ENCODE data around the gene ST3GAL2. TPM values are rescaled to one million over a fixed set of nuclear protein-coding genes. Genes with fewer than 3 reads are reported as not detected.

ST3GAL2 gene
- total RNA-seq, 2 donors from 2014 or later = 9.1 to 11.2 TPM

DNA sequence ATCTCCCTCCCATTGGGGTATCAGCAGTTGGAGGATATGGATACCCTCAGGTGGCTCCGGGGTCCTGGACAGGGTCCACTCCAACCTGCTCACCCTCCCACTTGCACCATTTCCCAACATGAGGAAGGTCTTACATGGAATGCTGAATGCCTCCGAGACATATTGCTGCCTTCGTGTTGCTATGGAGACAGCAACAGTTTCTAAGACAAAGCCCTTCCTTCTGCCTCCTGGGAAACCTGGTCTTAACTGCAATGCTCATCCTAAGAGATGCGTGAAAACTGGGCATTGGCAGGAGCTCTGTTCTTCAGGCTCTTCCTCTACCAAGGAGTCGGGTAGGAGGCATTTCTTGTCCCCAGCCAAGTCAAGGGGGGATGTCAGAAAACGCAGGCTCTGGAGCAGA is 45.2 kb downstream of the ST3GAL2 start:
- intact Hi-C loops (cut with DNase I) = loop anchor here (10.0 kb wide), 1 partner anchor 261 kb away; no protein-coding TSS in a partner anchor
- WGBS, 2 donors = 87 to 90% methylated on average over 5 to 6 of the region's 6 CpGs

DNA sequence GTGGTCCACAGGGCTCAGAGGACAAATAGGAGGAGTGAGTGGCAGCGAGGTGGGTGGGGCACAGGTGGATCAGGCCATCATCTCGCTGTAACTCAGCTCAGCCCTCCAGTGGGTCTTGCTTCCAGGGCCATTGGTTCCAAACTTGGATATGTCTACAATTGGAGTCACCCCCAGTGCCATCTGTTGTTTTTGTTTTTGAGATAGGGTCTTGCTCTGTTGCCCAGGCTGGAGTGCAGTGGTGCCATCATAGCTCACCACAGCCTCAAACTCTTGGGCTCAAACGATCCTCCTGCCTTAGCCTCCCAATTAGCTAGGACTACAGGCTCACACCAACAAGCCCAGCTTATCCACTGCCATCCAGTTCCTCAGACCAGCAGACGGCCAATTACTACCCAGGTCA is 46.3 kb downstream of the ST3GAL2 start:
- TF ChIP-seq, protein P1, sequence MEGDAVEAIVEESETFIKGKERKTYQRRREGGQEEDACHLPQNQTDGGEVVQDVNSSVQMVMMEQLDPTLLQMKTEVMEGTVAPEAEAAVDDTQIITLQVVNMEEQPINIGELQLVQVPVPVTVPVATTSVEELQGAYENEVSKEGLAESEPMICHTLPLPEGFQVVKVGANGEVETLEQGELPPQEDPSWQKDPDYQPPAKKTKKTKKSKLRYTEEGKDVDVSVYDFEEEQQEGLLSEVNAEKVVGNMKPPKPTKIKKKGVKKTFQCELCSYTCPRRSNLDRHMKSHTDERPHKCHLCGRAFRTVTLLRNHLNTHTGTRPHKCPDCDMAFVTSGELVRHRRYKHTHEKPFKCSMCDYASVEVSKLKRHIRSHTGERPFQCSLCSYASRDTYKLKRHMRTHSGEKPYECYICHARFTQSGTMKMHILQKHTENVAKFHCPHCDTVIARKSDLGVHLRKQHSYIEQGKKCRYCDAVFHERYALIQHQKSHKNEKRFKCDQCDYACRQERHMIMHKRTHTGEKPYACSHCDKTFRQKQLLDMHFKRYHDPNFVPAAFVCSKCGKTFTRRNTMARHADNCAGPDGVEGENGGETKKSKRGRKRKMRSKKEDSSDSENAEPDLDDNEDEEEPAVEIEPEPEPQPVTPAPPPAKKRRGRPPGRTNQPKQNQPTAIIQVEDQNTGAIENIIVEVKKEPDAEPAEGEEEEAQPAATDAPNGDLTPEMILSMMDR (IDR thresholded peaks at IDR 0.05) = no peak
- no peak for TF ChIP-seq POLR2A (IDR thresholded peaks at IDR 0.05)
- WGBS, 2 donors = 81 to 94% methylated on average over 4 of the region's 4 CpGs
- Histone ChIP-seq H3K9me3 (no peaks in the 10 kb centered on the region), H3K27me3 (no peaks in the 10 kb centered on the region), H3K27ac (no peak overlapping the region), H3K36me3 (replicated peaks in 1 of 2; ENCODE audit: insufficient read depth in 1 of 2, low read depth in 2 of 2) (no peaks in the 10 kb centered on the region), H3K4me3 (no peak overlapping the region), H3K4me1 (no peaks in the 10 kb centered on the region)
- DNase-seq (no peak), ATAC-seq (no peak)
- intact Hi-C loops (cut with DNase I) = loop anchor here (10.0 kb wide), 1 partner anchor 262 kb away; no protein-coding TSS in a partner anchor

More for the DNA sequence above, 45.2 kb downstream of the ST3GAL2 start:
- ATAC-seq = no peak
- no peaks in the 10 kb centered on the region for H3K9me3 ChIP-seq
- no peaks in the 10 kb centered on the region for H3K36me3 ChIP-seq (replicated peaks in 1 of 2; ENCODE audit: insufficient read depth in 1 of 2, low read depth in 2 of 2)
- H3K27ac ChIP-seq = no peak overlapping the region
- DNase-seq = no peak
- no peaks in the 10 kb centered on the region for H3K4me1 ChIP-seq
- TF ChIP-seq POLR2A (IDR thresholded peaks at IDR 0.05) = no peak
- TF ChIP-seq, protein P1 (IDR thresholded peaks at IDR 0.05) = no peak
- no peak overlapping the region for H3K4me3 ChIP-seq
- no peaks in the 10 kb centered on the region for H3K27me3 ChIP-seq

DNA sequence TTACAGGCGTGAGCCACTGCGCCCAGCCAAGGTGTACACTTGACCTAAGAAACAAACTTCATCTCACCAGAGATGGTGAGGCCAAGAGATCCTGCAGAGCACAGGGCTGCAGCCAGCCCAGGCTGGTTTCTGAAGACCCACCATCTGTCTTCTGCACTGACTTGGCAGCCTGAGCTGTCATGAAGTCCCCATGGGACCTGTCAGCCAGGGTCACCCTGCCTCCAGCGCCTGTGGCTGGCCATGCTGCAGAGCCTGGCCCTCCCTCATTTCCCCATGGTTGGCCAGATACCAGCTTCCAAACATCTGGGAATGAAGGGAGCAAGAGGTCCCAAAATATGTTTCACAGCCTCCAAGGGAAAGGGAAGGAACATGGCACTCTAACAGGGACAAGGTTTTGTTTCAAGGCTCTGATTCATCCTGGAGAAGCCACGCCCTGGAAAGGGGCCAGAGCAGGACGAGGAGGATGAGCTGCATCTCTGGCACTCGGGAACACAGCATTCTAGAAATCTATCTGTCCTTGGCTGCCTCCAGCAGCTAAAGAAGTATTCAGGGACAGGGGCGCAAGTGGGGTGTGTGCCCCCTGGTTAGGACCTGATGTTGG is 46.9 kb downstream of the ST3GAL2 start:
- Histone ChIP-seq H3K27me3 (no peaks in the 10 kb centered on the region), H3K9me3 (no peaks in the 10 kb centered on the region), H3K4me1 (no peaks in the 10 kb centered on the region), H3K36me3 (replicated peaks in 1 of 2; ENCODE audit: insufficient read depth in 1 of 2, low read depth in 2 of 2) (no peaks in the 10 kb centered on the region), H3K4me3 (no peak overlapping the region), H3K27ac (no peak overlapping the region)
- intact Hi-C loops (cut with DNase I) = loop anchor here (10.0 kb wide), 1 partner anchor 263 kb away; no protein-coding TSS in a partner anchor
- DNase-seq = peak in 1 of 4 donors; percentile 29
- 83 to 88% methylated on average over 3 to 7 of the region's 7 CpGs for WGBS, 2 donors
- TF ChIP-seq, protein P1 (IDR thresholded peaks at IDR 0.05) = no peak
- TF ChIP-seq POLR2A (IDR thresholded peaks at IDR 0.05) = no peak
- no peak for ATAC-seq

DNA sequence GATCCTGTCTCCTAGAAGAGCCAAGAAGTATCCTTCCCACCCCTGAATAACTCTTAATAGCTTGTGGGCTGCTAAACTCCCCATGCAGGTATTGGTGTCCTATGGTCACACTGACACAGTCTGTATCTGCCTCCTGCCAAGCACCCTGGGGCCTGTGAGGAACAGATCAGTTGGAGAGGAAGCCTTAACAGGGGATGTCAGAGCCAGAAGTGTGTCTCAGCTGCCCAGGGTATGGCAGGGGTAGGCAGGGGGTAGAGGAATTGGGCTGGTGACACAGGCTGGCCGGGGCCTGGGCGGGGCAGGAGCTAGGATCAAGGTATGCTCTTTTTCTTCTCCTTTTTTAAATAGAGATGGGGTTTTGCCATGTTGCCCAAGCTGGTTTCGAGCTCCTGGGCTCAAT is 47.5 kb downstream of the ST3GAL2 start:
- Histone ChIP-seq H3K4me1 (no peaks in the 10 kb centered on the region), H3K27me3 (no peaks in the 10 kb centered on the region), H3K36me3 (replicated peaks in 1 of 2; ENCODE audit: insufficient read depth in 1 of 2, low read depth in 2 of 2) (no peaks in the 10 kb centered on the region), H3K4me3 (no peak overlapping the region), H3K27ac (no peak overlapping the region), H3K9me3 (no peaks in the 10 kb centered on the region)
- intact Hi-C loops (cut with DNase I) = loop anchor here (10.0 kb wide), 1 partner anchor 263 kb away; no protein-coding TSS in a partner anchor
- no peak for DNase-seq
- TF ChIP-seq POLR2A (IDR thresholded peaks at IDR 0.05) = no peak
- TF ChIP-seq, protein P1 (IDR thresholded peaks at IDR 0.05) = no peak
- ATAC-seq = no peak
- WGBS, 2 donors = 80 to 82% methylated on average over 2 to 3 of the region's 3 CpGs

DNA sequence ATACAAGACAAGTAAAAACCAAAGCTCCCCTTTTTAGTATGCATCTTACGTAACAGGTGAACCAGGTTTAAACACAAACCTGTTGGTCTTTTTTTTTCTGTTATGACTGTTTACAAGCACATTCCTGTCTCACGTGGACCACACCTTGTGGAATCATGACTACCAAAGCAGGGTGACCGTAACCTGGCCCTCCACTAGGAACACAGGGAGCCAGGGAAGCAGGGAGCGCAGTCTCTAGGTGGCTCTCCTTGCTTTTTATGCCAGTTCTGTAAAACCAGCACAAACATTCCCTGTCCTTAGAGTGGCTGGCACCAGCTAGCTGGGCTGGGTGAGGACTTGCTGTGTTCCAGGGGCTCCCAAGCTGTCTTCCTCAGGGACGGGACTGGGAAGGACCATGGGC is 48.1 kb downstream of the ST3GAL2 start:
- intact Hi-C loops (cut with DNase I) = loop anchor here (10.0 kb wide), 1 partner anchor 264 kb away; no protein-coding TSS in a partner anchor
- DNase-seq = no peak
- H3K4me1 ChIP-seq = no peaks in the 10 kb centered on the region
- H3K27ac ChIP-seq = no peak overlapping the region
- ATAC-seq = no peak
- no peaks in the 10 kb centered on the region for H3K36me3 ChIP-seq (replicated peaks in 1 of 2; ENCODE audit: insufficient read depth in 1 of 2, low read depth in 2 of 2)
- no peaks in the 10 kb centered on the region for H3K9me3 ChIP-seq
- no peaks in the 10 kb centered on the region for H3K27me3 ChIP-seq
- TF ChIP-seq POLR2A (IDR thresholded peaks at IDR 0.05) = no peak
- TF ChIP-seq, protein P1 (IDR thresholded peaks at IDR 0.05) = no peak
- no peak overlapping the region for H3K4me3 ChIP-seq
- 74 to 84% methylated on average over 5 of the region's 5 CpGs for WGBS, 2 donors
